HepG2 (cell line): Measurements from ENCODE around the gene NRK. TPM values are rescaled to one million over a fixed set of nuclear protein-coding genes. Genes with fewer than 3 reads are reported as not detected.
A peak's percentile ranks its signal among the peaks of the same experiment; 100 is the strongest.

Source experiments
- AKAP8 ChIP-seq: sonication (generic); formaldehyde crosslinking; IDR thresholded peaks from 2 replicates; pipeline ENCODE4 v1.5.1; 2020; ENCODE audit warnings: mild to moderate bottlenecking, missing genetic modification reagents
- HNRNPH1 ChIP-seq: fragments of 200-400 bp; formaldehyde crosslinking; optimal IDR thresholded peaks from 2 replicates; pipeline ENCODE3; 2017; ENCODE audit warnings: mild to moderate bottlenecking, low read depth, low read length
- KDM5A ChIP-seq: fragments of 200-600 bp; sonication (generic); IDR thresholded peaks from 2 replicates; pipeline ENCODE4 v1.7.0; 2018; ENCODE audit warnings: antibody characterized with exemption, mild to moderate bottlenecking, low read length, borderline replicate concordance
- MBNL3 ChIP-seq: fragments of 250-450 bp; sonication (Bioruptor Pico); conservative IDR thresholded peaks from 2 replicates; pipeline ENCODE4 v1.8.0; 2022; ENCODE audit warnings: mild to moderate bottlenecking, inconsistent platforms
- MED13 ChIP-seq: sonication (generic); formaldehyde crosslinking; IDR thresholded peaks from 2 replicates; pipeline ENCODE4 v1.5.0; 2020; ENCODE audit warnings: missing genetic modification reagents
- MXI1 ChIP-seq: IDR thresholded peaks from 3 replicates; pipeline ENCODE4 v1.6.1; 2012; ENCODE audit warnings: low read depth, low read length, inconsistent platforms, borderline replicate concordance
- NFE2L1 ChIP-seq: sonication (generic); formaldehyde crosslinking; IDR thresholded peaks from 2 replicates; pipeline ENCODE4 v1.4.0; 2020; ENCODE audit warnings: missing genetic modification reagents, mild to moderate bottlenecking, borderline replicate concordance
- PAWR ChIP-seq: sonication (generic); formaldehyde crosslinking; IDR thresholded peaks from 2 replicates; pipeline ENCODE4 v1.4.0; 2020; ENCODE audit warnings: missing genetic modification reagents, mild to moderate bottlenecking, borderline replicate concordance
- PCBP1 ChIP-seq: fragments of 200-400 bp; formaldehyde crosslinking; IDR thresholded peaks from 2 replicates; pipeline ENCODE4 v1.6.1; 2017; ENCODE audit warnings: mild to moderate bottlenecking, low read depth, low read length, borderline replicate concordance
- TBL1XR1 ChIP-seq: fragments of 150-350 bp; IDR thresholded peaks from 2 replicates; pipeline ENCODE4 v1.6.1; 2014; ENCODE audit warnings: borderline replicate concordance, low read length; ENCODE audit not compliant: partially characterized antibody
- ZMYM4 ChIP-seq: sonication (generic); formaldehyde crosslinking; IDR thresholded peaks from 2 replicates; pipeline ENCODE4 v1.8.1; 2023; ENCODE audit warnings: mild to moderate bottlenecking, missing genetic modification reagents
- ZNF20 ChIP-seq: sonication (generic); formaldehyde crosslinking; IDR thresholded peaks from 2 replicates; pipeline ENCODE4 v1.4.0; 2020; ENCODE audit warnings: mild to moderate bottlenecking, moderate library complexity, missing genetic modification reagents
- ZNF263 ChIP-seq: sonication (generic); formaldehyde crosslinking; IDR thresholded peaks from 2 replicates; pipeline ENCODE4 v1.4.0; 2020; ENCODE audit warnings: missing genetic modification reagents
- ZNF329 ChIP-seq: sonication (generic); formaldehyde crosslinking; IDR thresholded peaks from 2 replicates; pipeline ENCODE4 v1.9.0; 2021; ENCODE audit warnings: low read depth, mild to moderate bottlenecking, missing genetic modification reagents
- ZNF451 ChIP-seq: sonication (generic); formaldehyde crosslinking; IDR thresholded peaks from 2 replicates; pipeline ENCODE4 v1.5.0; 2020; ENCODE audit warnings: mild to moderate bottlenecking, missing genetic modification reagents
- ZNF547 ChIP-seq: sonication (generic); formaldehyde crosslinking; IDR thresholded peaks from 2 replicates; pipeline ENCODE4 v1.5.1; 2020; ENCODE audit warnings: mild to moderate bottlenecking, missing genetic modification reagents
- ZNF550 ChIP-seq: sonication (generic); formaldehyde crosslinking; IDR thresholded peaks from 2 replicates; pipeline ENCODE4 v1.4.0; 2020; ENCODE audit warnings: mild to moderate bottlenecking, missing genetic modification reagents, borderline replicate concordance
- ZNF562 ChIP-seq: sonication (generic); formaldehyde crosslinking; IDR thresholded peaks from 2 replicates; pipeline ENCODE4 v1.8.0; 2022; ENCODE audit warnings: missing genetic modification reagents, borderline replicate concordance
- ZNF792 ChIP-seq: IDR thresholded peaks from 2 replicates; pipeline ENCODE4 v1.6.1; 2016
- polyA plus RNA-seq, 8 experiments: library from polyadenylated mRNA; depleted of rRNA in 3 of 8; stranded (reverse) in 7 of 8; unstranded in 1 of 8; fragments of >200 nt; fragmentation: Illumina TruSeq in 4 of 8; extraction: Trizol in 4 of 8; gene quantifications; 2 replicates each; pipeline versions ENCODE4 v1.2.1 to v1.2.3, GENCODE V29; 2011 to 2016; ENCODE audit warnings: low read depth in 4 of 8, missing spikeins in 1 of 8, mixed read lengths in 1 of 8; ENCODE audit not compliant: insufficient read depth in 1 of 8
- total RNA-seq, 5 experiments: library from RNA; depleted of rRNA; stranded (reverse); fragments of >200 nt; fragmentation: Illumina TruSeq; extraction: Trizol; gene quantifications; 2 replicates each; pipeline ENCODE4 v1.2.3, GENCODE V29; 2016; ENCODE audit warnings: low read depth in 1 of 5
- TF ChIP-seq, protein P1 (sequence below): sonication (generic); formaldehyde crosslinking; IDR thresholded peaks from 2 replicates; pipeline ENCODE4 v1.5.0; 2020; ENCODE audit warnings: missing genetic modification reagents, mild to moderate bottlenecking, borderline replicate concordance
- TF ChIP-seq, protein P2 (sequence below): sonication (generic); formaldehyde crosslinking; IDR thresholded peaks from 2 replicates; pipeline ENCODE4 v1.8.0; 2023; ENCODE audit warnings: mild to moderate bottlenecking, missing genetic modification reagents
- TF ChIP-seq, protein P3 (sequence below): sonication (generic); formaldehyde crosslinking; IDR thresholded peaks from 2 replicates; pipeline ENCODE4 v1.8.1; 2023; ENCODE audit warnings: mild to moderate bottlenecking, inconsistent platforms, moderate library complexity, missing genetic modification reagents, borderline replicate concordance
- TF ChIP-seq, protein P4 (sequence below): sonication (generic); formaldehyde crosslinking; IDR thresholded peaks from 2 replicates; pipeline ENCODE4 v1.9.0; 2022; ENCODE audit warnings: missing genetic modification reagents, mild to moderate bottlenecking, borderline replicate concordance
- TF ChIP-seq, protein P5 (sequence below): IDR thresholded peaks from 2 replicates; pipeline ENCODE4 v1.6.1; 2012; ENCODE audit warnings: low read length, improper control_type of control experiment

The NRK gene
- total and polyA plus RNA-seq, 2 of the 13 experiments (the other 11 are each of a cell fraction or from before 2014, with no cell fraction given) = not detected

DNA sequence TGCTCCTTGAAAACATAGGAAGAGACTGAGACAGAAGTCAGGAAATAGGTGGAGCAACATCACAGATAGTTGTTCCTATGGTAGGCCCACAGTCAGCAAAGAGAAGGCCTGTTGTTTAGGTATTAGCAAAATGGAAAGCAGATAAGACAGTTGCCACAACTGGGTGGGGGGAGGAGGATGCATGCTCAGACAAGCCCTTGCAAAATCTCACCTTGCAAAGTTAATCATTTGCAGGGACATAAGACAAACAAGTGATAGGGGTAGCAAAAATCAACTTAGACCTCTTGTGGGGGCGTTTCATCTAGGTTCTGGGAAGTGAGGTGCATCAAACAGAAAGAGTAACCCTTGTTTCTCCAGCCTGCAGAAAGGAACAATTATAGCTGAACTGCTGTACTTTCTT lies 185.5 kb downstream of the NRK start (continued):
- TF ChIP-seq, protein P1, sequence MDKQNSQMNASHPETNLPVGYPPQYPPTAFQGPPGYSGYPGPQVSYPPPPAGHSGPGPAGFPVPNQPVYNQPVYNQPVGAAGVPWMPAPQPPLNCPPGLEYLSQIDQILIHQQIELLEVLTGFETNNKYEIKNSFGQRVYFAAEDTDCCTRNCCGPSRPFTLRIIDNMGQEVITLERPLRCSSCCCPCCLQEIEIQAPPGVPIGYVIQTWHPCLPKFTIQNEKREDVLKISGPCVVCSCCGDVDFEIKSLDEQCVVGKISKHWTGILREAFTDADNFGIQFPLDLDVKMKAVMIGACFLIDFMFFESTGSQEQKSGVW (CRISPR knock-in tag) = no peak
- TF ChIP-seq ZNF550 (no peak), ZNF329 (CRISPR knock-in tag) (no peak), MXI1 (no peak), ZNF20 (CRISPR knock-in tag) (no peak), TBL1XR1 (no peak), AKAP8 (CRISPR knock-in tag) (no peak), HNRNPH1 (no peak), PAWR (CRISPR knock-in tag) (no peak), ZNF451 (CRISPR knock-in tag) (no peak), ZNF792 (no peak), MBNL3 (CRISPR knock-in tag) (no peak), KDM5A (no peak), ZNF562 (no peak), ZNF263 (no peak), MED13 (CRISPR knock-in tag) (peak; percentile 76; the same call in 1 of the 2 replicates), PCBP1 (no peak), NFE2L1 (CRISPR knock-in tag) (no peak), ZMYM4 (CRISPR knock-in tag) (peak; percentile 63), ZNF547 (CRISPR knock-in tag) (no peak)
- TF ChIP-seq, protein P2, sequence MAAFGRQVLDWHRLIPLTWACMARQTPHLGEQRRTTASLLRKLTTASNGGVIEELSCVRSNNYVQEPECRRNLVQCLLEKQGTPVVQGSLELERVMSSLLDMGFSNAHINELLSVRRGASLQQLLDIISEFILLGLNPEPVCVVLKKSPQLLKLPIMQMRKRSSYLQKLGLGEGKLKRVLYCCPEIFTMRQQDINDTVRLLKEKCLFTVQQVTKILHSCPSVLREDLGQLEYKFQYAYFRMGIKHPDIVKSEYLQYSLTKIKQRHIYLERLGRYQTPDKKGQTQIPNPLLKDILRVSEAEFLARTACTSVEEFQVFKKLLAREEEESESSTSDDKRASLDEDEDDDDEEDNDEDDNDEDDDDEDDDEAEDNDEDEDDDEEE (CRISPR knock-in tag) = no peak
- TF ChIP-seq, protein P3, sequence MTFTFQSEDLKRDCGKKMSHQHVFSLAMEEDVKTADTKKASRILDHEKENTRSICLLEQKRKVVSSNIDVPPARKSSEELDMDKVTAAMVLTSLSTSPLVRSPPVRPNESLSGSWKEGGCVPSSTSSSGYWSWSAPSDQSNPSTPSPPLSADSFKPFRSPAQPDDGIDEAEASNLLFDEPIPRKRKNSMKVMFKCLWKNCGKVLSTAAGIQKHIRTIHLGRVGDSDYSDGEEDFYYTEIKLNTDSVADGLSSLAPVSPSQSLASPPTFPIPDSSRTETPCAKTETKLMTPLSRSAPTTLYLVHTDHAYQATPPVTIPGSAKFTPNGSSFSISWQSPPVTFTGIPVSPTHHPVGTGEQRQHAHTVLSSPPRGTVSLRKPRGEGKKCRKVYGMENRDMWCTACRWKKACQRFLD (CRISPR knock-in tag) = no peak
- TF ChIP-seq, protein P4, sequence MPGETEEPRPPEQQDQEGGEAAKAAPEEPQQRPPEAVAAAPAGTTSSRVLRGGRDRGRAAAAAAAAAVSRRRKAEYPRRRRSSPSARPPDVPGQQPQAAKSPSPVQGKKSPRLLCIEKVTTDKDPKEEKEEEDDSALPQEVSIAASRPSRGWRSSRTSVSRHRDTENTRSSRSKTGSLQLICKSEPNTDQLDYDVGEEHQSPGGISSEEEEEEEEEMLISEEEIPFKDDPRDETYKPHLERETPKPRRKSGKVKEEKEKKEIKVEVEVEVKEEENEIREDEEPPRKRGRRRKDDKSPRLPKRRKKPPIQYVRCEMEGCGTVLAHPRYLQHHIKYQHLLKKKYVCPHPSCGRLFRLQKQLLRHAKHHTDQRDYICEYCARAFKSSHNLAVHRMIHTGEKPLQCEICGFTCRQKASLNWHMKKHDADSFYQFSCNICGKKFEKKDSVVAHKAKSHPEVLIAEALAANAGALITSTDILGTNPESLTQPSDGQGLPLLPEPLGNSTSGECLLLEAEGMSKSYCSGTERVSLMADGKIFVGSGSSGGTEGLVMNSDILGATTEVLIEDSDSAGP (CRISPR knock-in tag) = no peak
- TF ChIP-seq, protein P5, sequence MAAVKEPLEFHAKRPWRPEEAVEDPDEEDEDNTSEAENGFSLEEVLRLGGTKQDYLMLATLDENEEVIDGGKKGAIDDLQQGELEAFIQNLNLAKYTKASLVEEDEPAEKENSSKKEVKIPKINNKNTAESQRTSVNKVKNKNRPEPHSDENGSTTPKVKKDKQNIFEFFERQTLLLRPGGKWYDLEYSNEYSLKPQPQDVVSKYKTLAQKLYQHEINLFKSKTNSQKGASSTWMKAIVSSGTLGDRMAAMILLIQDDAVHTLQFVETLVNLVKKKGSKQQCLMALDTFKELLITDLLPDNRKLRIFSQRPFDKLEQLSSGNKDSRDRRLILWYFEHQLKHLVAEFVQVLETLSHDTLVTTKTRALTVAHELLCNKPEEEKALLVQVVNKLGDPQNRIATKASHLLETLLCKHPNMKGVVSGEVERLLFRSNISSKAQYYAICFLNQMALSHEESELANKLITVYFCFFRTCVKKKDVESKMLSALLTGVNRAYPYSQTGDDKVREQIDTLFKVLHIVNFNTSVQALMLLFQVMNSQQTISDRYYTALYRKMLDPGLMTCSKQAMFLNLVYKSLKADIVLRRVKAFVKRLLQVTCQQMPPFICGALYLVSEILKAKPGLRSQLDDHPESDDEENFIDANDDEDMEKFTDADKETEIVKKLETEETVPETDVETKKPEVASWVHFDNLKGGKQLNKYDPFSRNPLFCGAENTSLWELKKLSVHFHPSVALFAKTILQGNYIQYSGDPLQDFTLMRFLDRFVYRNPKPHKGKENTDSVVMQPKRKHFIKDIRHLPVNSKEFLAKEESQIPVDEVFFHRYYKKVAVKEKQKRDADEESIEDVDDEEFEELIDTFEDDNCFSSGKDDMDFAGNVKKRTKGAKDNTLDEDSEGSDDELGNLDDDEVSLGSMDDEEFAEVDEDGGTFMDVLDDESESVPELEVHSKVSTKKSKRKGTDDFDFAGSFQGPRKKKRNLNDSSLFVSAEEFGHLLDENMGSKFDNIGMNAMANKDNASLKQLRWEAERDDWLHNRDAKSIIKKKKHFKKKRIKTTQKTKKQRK = no peak
